HG02885 (cell line): Measurements from ENCODE around the gene CTSZ.
A peak's percentile ranks its signal among the peaks of the same experiment; 100 is the strongest.
"Not testable (repeated sequence)": the region's sequence is repeated elsewhere in the genome, so short reads cannot be mapped to it uniquely, and the experiment has no call there.

Source experiments
- ATAC-seq: cut with Tn5 transposase; IDR thresholded peaks from one replicate; pipeline ENCODE4 v1.9.1; 2021; ENCODE audit warnings: mild to moderate bottlenecking; ENCODE audit not compliant: unreplicated experiment, poor library complexity

Gene CTSZ

GRCh38 chr20:59014680-59015389 is 7.8 kb upstream of the CTSZ start:
- ATAC-seq = no peak

- no peak for ATAC-seq
These were observed 7.0 kb upstream of the CTSZ start for GRCh38 chr20:59013959-59014608.

- ATAC-seq = no peak
These were observed 6.2 kb upstream of the CTSZ start for GRCh38 chr20:59013031-59013951.

- not testable (repeated sequence) for ATAC-seq
These were observed 4.8 kb upstream of the CTSZ start for GRCh38 chr20:59011874-59012157.

GRCh38 chr20:59010995-59011873 is 4.2 kb upstream of the CTSZ start:
- no peak for ATAC-seq

- no peak for ATAC-seq
These were observed 3.4 kb upstream of the CTSZ start for GRCh38 chr20:59010321-59010994.

GRCh38 chr20:59008715-59009336 is 1.8 kb upstream of the CTSZ start:
- ATAC-seq = no peak

GRCh38 chr20:59007665-59008511 is 834 bp upstream of the CTSZ start:
- ATAC-seq = peak; percentile 43

- ATAC-seq = no peak
These were observed 739 bp downstream of the CTSZ start for GRCh38 chr20:59006167-59006863.

- ATAC-seq = no peak
These were observed 1.4 kb downstream of the CTSZ start for GRCh38 chr20:59005523-59006166.

GRCh38 chr20:59004763-59005522 is 2.1 kb downstream of the CTSZ start:
- peak; percentile 56 for ATAC-seq

- no peak for ATAC-seq
These were observed 2.6 kb downstream of the CTSZ start for GRCh38 chr20:59004493-59004762.

GRCh38 chr20:59003836-59004492 is 3.1 kb downstream of the CTSZ start:
- no peak for ATAC-seq

GRCh38 chr20:59002874-59003399 is 4.1 kb downstream of the CTSZ start:
- ATAC-seq = no peak

- no peak for ATAC-seq
These were observed 4.7 kb downstream of the CTSZ start for GRCh38 chr20:59002388-59002787.
